Mesenchymal stem cell (in vitro differentiated cells and primary cell): ENCODE results near the gene VIL1.

Source experiments
- DNase-seq: peaks from one replicate; pipeline ENCODE4 v3.0.0-alpha.2; 2013
- H2AFZ ChIP-seq: one replicate; pipeline ENCODE4 v1.6.1; 2013; ENCODE audit warnings: low read depth, mild to moderate bottlenecking, control low read depth, inconsistent platforms, low read length, moderate library complexity
- H2AK5ac ChIP-seq: 2 replicates; pipeline ENCODE4 v1.6.1; 2013; ENCODE audit warnings: low read length, moderate library complexity, mild to moderate bottlenecking, inconsistent platforms; ENCODE audit not compliant: severe bottlenecking
- H2BK120ac ChIP-seq: one replicate; pipeline ENCODE4 v1.6.1; 2013; ENCODE audit warnings: low read depth, mild to moderate bottlenecking, inconsistent platforms, low read length, moderate library complexity
- H2BK12ac ChIP-seq, 2 experiments: one replicate each; pipeline ENCODE4 v1.6.1; 2013; ENCODE audit warnings: inconsistent platforms in 2 of 2, low read length in 2 of 2, mild to moderate bottlenecking in 2 of 2, moderate library complexity in 2 of 2, control low read depth in 1 of 2
- H2BK15ac ChIP-seq: one replicate; pipeline ENCODE4 v1.6.1; 2013; ENCODE audit warnings: mild to moderate bottlenecking, low read depth, inconsistent platforms; ENCODE audit not compliant: poor library complexity, severe bottlenecking
- H2BK5ac ChIP-seq: 2 replicates; pipeline ENCODE4 v1.6.1; 2013; ENCODE audit warnings: low read depth, mild to moderate bottlenecking, low read length, control low read depth, inconsistent platforms; ENCODE audit not compliant: poor library complexity, severe bottlenecking
- H3K14ac ChIP-seq, 2 experiments: one replicate each; pipeline ENCODE4 v1.6.1; 2013; ENCODE audit warnings: inconsistent platforms in 2 of 2, low read length in 2 of 2, control low read depth in 1 of 2, mild to moderate bottlenecking in 1 of 2, moderate library complexity in 1 of 2
- H3K18ac ChIP-seq, 2 experiments: one replicate each; pipeline ENCODE4 v1.6.1; 2013; ENCODE audit warnings: inconsistent platforms in 2 of 2, low read length in 2 of 2, control low read depth in 1 of 2, low read depth in 1 of 2, mild to moderate bottlenecking in 1 of 2
- H3K23ac ChIP-seq, 2 experiments: one replicate each; pipeline ENCODE4 v1.6.1; 2013; ENCODE audit warnings: inconsistent platforms in 2 of 2, low read length in 2 of 2, mild to moderate bottlenecking in 2 of 2, moderate library complexity in 2 of 2, control low read depth in 1 of 2
- H3K27ac ChIP-seq: 2 replicates; pipeline ENCODE4 v1.5.1; 2013; ENCODE audit warnings: mild to moderate bottlenecking, moderate library complexity, low read length, control low read depth, inconsistent platforms; ENCODE audit not compliant: poor library complexity, severe bottlenecking
- H3K27me3 ChIP-seq, 2 experiments: 2 replicates each; pipeline versions ENCODE4 v1.6.1 to v1.7.0; 2013; ENCODE audit warnings: low read length in 2 of 2, mild to moderate bottlenecking in 2 of 2, moderate library complexity in 2 of 2, control low read depth in 1 of 2, inconsistent platforms in 1 of 2; ENCODE audit not compliant: control insufficient read depth in 1 of 2, insufficient read depth in 1 of 2
- H3K36me3 ChIP-seq, 2 experiments: 2 replicates each; pipeline versions ENCODE4 v1.6.1 to v1.7.0; 2013; ENCODE audit warnings: low read length in 2 of 2, control low read depth in 1 of 2, inconsistent platforms in 1 of 2, low read depth in 1 of 2, mild to moderate bottlenecking in 1 of 2; ENCODE audit not compliant: insufficient read depth in 2 of 2, control insufficient read depth in 1 of 2
- H3K4ac ChIP-seq, 2 experiments: one replicate each; pipeline ENCODE4 v1.6.1; 2013; ENCODE audit warnings: inconsistent platforms in 2 of 2, low read length in 2 of 2, mild to moderate bottlenecking in 2 of 2, moderate library complexity in 2 of 2, control low read depth in 1 of 2, low read depth in 1 of 2
- H3K4me1 ChIP-seq: 2 replicates; pipeline ENCODE4 v1.6.1; 2013; ENCODE audit warnings: low read depth, low read length, control low read depth; ENCODE audit not compliant: control insufficient read depth, insufficient read depth
- H3K4me2 ChIP-seq: 2 replicates; pipeline ENCODE4 v1.6.1; 2013; ENCODE audit warnings: low read length, mild to moderate bottlenecking, inconsistent platforms; ENCODE audit not compliant: poor library complexity, severe bottlenecking
- H3K4me3 ChIP-seq, 2 experiments: 2 replicates each; pipeline versions ENCODE4 v1.5.1 to v1.7.0; 2013; ENCODE audit warnings: low read length in 2 of 2, mild to moderate bottlenecking in 2 of 2, control low read depth in 1 of 2, low read depth in 1 of 2; ENCODE audit not compliant: insufficient read depth in 1 of 2
- H3K79me1 ChIP-seq: replicated peaks from 2 replicates; pipeline ENCODE4 v1.6.1; 2013; ENCODE audit warnings: mild to moderate bottlenecking, control low read depth, low read length, inconsistent platforms; ENCODE audit not compliant: poor library complexity, severe bottlenecking
- H3K9ac ChIP-seq: 2 replicates; pipeline ENCODE4 v1.7.0; 2013; ENCODE audit warnings: mild to moderate bottlenecking, low read length, moderate library complexity
- H3K9me3 ChIP-seq: 2 replicates; pipeline ENCODE4 v1.7.0; 2013; ENCODE audit warnings: mild to moderate bottlenecking, low read length; ENCODE audit not compliant: control insufficient read depth
- H4K8ac ChIP-seq: one replicate; pipeline ENCODE4 v1.6.1; 2013; ENCODE audit warnings: inconsistent platforms, mild to moderate bottlenecking, low read length, moderate library complexity
- H4K91ac ChIP-seq: one replicate; pipeline ENCODE4 v1.6.1; 2013; ENCODE audit warnings: mild to moderate bottlenecking, low read length, inconsistent platforms
- WGBS: methylation state at CpG from one replicate; pipeline ENCODE4 v1.1.7; 2013; ENCODE audit warnings: mixed read lengths; 5-methylcytosine and 5-hydroxymethylcytosine counted together

The VIL1 gene

GRCh38 chr2:218399391-218400166 lies 19.3 kb upstream of the VIL1 start, which contains the start of gene CTDSP1:
Gene CTDSP1, plus strand, starts transcription at chr2:218399868. Its CDS starts 223 bp downstream, at chr2:218400091.
- Histone ChIP-seq H3K9me3 (no peaks in the 10 kb centered on the region), H2AK5ac (peak within 1 kb of the TSS; percentile 81), H2BK12ac (peak within 1 kb of the TSS; percentile 38 to 67), H3K4me2 (peak within 1 kb of the TSS; percentile 96), H3K27ac (peak within 1 kb of the TSS; percentile 88), H2BK15ac (peak within 1 kb of the TSS; percentile 99), H4K8ac (peak within 1 kb of the TSS; percentile 93), H2AFZ (no peak within 1 kb of the TSS), H3K79me1 (peaks cover 15% of the 10 kb centered on the region), H3K23ac (peak within 1 kb of the TSS in 1 of 2 experiments; percentile 70), H3K27me3 (no peaks in the 10 kb centered on the region), H3K9ac (peak within 1 kb of the TSS; percentile 93), H3K4ac (peak within 1 kb of the TSS; percentile 90 to 99), H2BK120ac (peak within 1 kb of the TSS; percentile 100), H3K4me3 (peak within 1 kb of the TSS; percentile 85), H3K14ac (peak within 1 kb of the TSS; percentile 91 to 93), H2BK5ac (peak within 1 kb of the TSS; percentile 81), H4K91ac (peak within 1 kb of the TSS; percentile 96), H3K4me1 (peaks cover 54% of the 10 kb centered on the region), H3K18ac (peak within 1 kb of the TSS; percentile 91), H3K36me3 (peaks cover 27 to 33% of the 10 kb centered on the region in 2 experiments)
- under 1% methylated on average over 45 of the region's 78 CpGs for WGBS
- peak; percentile 98 for DNase-seq

- peak; percentile 47 for DNase-seq
- H3K4me2 ChIP-seq: peak overlapping the region; percentile 96
- WGBS: 1% methylated on average over 33 of the region's 63 CpGs
Observed at GRCh38 chr2:218400167-218400929, 18.6 kb upstream of the VIL1 start.

GRCh38 chr2:218400930-218401881 lies 17.7 kb upstream of the VIL1 start:
- H3K27me3 ChIP-seq: no peaks in the 10 kb centered on the region
- peaks cover 29 to 45% of the 10 kb centered on the region in 2 experiments for H3K36me3 ChIP-seq
- H4K8ac ChIP-seq: peak overlapping the region; percentile 88
- H2BK15ac ChIP-seq: no peak overlapping the region
- WGBS: 54% methylated on average over 24 of the region's 24 CpGs
- peak overlapping the region in 1 of 2 experiments; percentile 47 for H2BK12ac ChIP-seq
- H2AK5ac ChIP-seq: no peak overlapping the region
- no peak overlapping the region for H2BK5ac ChIP-seq
- peaks cover 57% of the 10 kb centered on the region for H3K4me1 ChIP-seq
- peak overlapping the region; percentile 100 for H2BK120ac ChIP-seq
- peak overlapping the region in 1 of 2 experiments; percentile 99 for H3K14ac ChIP-seq
- H3K4ac ChIP-seq: peak overlapping the region; percentile 78 to 85
- H3K18ac ChIP-seq: peak overlapping the region; percentile 87 to 91
- no peak overlapping the region for H2AFZ ChIP-seq
- H3K4me2 ChIP-seq: peak overlapping the region; percentile 96
- H3K23ac ChIP-seq: peak overlapping the region in 1 of 2 experiments; percentile 95
- H3K9me3 ChIP-seq: no peaks in the 10 kb centered on the region
- H3K4me3 ChIP-seq: peak overlapping the region; percentile 85
- H3K79me1 ChIP-seq: peaks cover 24% of the 10 kb centered on the region
- H3K27ac ChIP-seq: no peak overlapping the region
- peak overlapping the region; percentile 88 for H3K9ac ChIP-seq
- no peak for DNase-seq
- peak overlapping the region; percentile 76 for H4K91ac ChIP-seq

More at GRCh38 chr2:218400167-218400929, 18.6 kb upstream of the VIL1 start:
- peak overlapping the region; percentile 91 for H3K18ac ChIP-seq
- peaks cover 52% of the 10 kb centered on the region for H3K4me1 ChIP-seq
- H2BK15ac ChIP-seq: peak overlapping the region; percentile 96
- H4K91ac ChIP-seq: peak overlapping the region; percentile 96
- peak overlapping the region; percentile 85 for H3K4me3 ChIP-seq
- no peak overlapping the region for H2AK5ac ChIP-seq
- peaks cover 20% of the 10 kb centered on the region for H3K79me1 ChIP-seq
- peak overlapping the region; percentile 88 for H4K8ac ChIP-seq
- H3K9me3 ChIP-seq: no peaks in the 10 kb centered on the region
- H2BK120ac ChIP-seq: peak overlapping the region; percentile 100
- peak overlapping the region; percentile 88 for H3K9ac ChIP-seq
- peaks cover 29 to 40% of the 10 kb centered on the region in 2 experiments for H3K36me3 ChIP-seq
- H3K27ac ChIP-seq: peak overlapping the region; percentile 68
- peak overlapping the region; percentile 91 to 93 for H3K14ac ChIP-seq
- peak overlapping the region in 1 of 2 experiments; percentile 10 for H3K23ac ChIP-seq
- H3K4ac ChIP-seq: peak overlapping the region; percentile 77 to 86
- H2AFZ ChIP-seq: no peak overlapping the region
- peak overlapping the region in 1 of 2 experiments; percentile 67 for H2BK12ac ChIP-seq
- peak overlapping the region; percentile 81 for H2BK5ac ChIP-seq
- H3K27me3 ChIP-seq: no peaks in the 10 kb centered on the region
